Measurements from ENCODE around the gene FOXN3. TPM values are rescaled to one million over a fixed set of nuclear protein-coding genes. Genes with fewer than 3 reads are reported as not detected.
A peak's percentile ranks its signal among the peaks of the same experiment; 100 is the strongest.
"Not testable (repeated sequence)": the region's sequence is repeated elsewhere in the genome, so short reads cannot be mapped to it uniquely, and the experiment has no call there.

Gene FOXN3
- total and polyA plus RNA-seq, 3 experiments from 2014 or later, result 73.9 to 136 (median 74.8) TPM

DNA sequence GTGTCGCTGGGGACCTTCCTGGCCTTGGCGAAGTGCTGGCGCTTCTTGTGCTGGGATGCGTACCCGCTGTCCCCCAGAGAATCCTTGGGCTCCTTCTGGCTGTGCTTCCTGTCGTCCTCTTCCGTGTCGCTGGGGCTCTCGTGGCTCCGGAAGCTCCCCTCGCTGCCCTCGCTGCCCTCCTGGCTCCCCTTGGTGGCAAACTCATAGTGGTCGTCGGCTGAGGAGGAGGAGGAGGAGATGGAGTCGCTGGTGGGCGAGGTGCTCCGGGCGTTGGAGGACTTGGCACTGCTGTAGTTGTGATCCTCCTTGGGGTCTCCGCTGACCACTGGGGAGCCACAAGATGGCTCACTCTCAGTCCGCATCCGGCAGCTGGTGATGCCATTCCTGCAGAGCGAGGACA lies 254.4 kb downstream of the FOXN3 start:
- Histone ChIP-seq H3K27ac (ENCODE audit: low read depth, low read length) (no peak overlapping the region), H3K4me1 (ENCODE audit: insufficient read depth, low read length) (no peaks in the 10 kb centered on the region), H3K9me3 (ENCODE audit: low read length) (no peaks in the 10 kb centered on the region), H3K27me3 (ENCODE audit: insufficient read depth, low read length, poor library complexity, severe bottlenecking) (no peaks in the 10 kb centered on the region), H3K4me3 (ENCODE audit: low read length) (no peak overlapping the region), H3K36me3 (ENCODE audit: insufficient read depth, low read length) (peaks cover 8% of the 10 kb centered on the region)
- Mint-ChIP-seq H3K36me3 (peaks cover 8 to 78% (median 17%) of the 10 kb centered on the region in 3 donors), H3K9me3 (no peaks in the 10 kb centered on the region), H3K27me3 (no peaks in the 10 kb centered on the region), H3K4me1 (peaks cover 16 to 32% (median 24%) of the 10 kb centered on the region in 3 donors), H3K4me3 (no peak overlapping the region), H3K27ac (no peak overlapping the region)
- ChIA-PET POLR2A (no interaction called here), CTCF (no interaction called here)
- no peak for DNase-seq

- no peaks in the 10 kb centered on the region for H3K9me3 Mint-ChIP-seq
- Histone ChIP-seq H3K27ac (ENCODE audit: low read depth, low read length) (no peak overlapping the region), H3K4me1 (ENCODE audit: insufficient read depth, low read length) (no peaks in the 10 kb centered on the region), H3K4me3 (ENCODE audit: low read length) (no peak overlapping the region), H3K27me3 (ENCODE audit: insufficient read depth, low read length, poor library complexity, severe bottlenecking) (no peaks in the 10 kb centered on the region), H3K36me3 (ENCODE audit: insufficient read depth, low read length) (peaks cover 13% of the 10 kb centered on the region), H3K9me3 (ENCODE audit: low read length) (no peaks in the 10 kb centered on the region)
- no peak for DNase-seq
- POLR2A ChIA-PET, result no interaction called here
- no peak overlapping the region for H3K4me3 Mint-ChIP-seq
- CTCF ChIA-PET, result no interaction called here
- H3K27me3 Mint-ChIP-seq, result no peaks in the 10 kb centered on the region
- H3K36me3 Mint-ChIP-seq, result peaks cover 12 to 89% (median 21%) of the 10 kb centered on the region in 3 donors
- H3K27ac Mint-ChIP-seq, result peak overlapping the region in 4 of 8 donors; percentile 17 to 70 (median 38)
- peaks cover 3 to 10% (median 5%) of the 10 kb centered on the region in 3 donors for H3K4me1 Mint-ChIP-seq
Observed at GRCh38 chr14:89160437-89160836, 256.6 kb downstream of the FOXN3 start.

GRCh38 chr14:89158701-89159100 lies 258.3 kb downstream of the FOXN3 start:
- Histone ChIP-seq H3K27me3 (ENCODE audit: insufficient read depth, low read length, poor library complexity, severe bottlenecking) (no peaks in the 10 kb centered on the region), H3K9me3 (ENCODE audit: low read length) (no peaks in the 10 kb centered on the region), H3K36me3 (ENCODE audit: insufficient read depth, low read length) (peaks cover 13% of the 10 kb centered on the region), H3K4me3 (ENCODE audit: low read length) (no peak overlapping the region), H3K27ac (ENCODE audit: low read depth, low read length) (no peak overlapping the region), H3K4me1 (ENCODE audit: insufficient read depth, low read length) (no peaks in the 10 kb centered on the region)
- Mint-ChIP-seq H3K9me3 (peaks cover 0 to under 1% (median 0%) of the 10 kb centered on the region in 5 donors), H3K36me3 (peaks cover 12 to 82% (median 19%) of the 10 kb centered on the region in 3 donors), H3K4me1 (no peaks in the 10 kb centered on the region), H3K27ac (no peak overlapping the region), H3K4me3 (no peak overlapping the region), H3K27me3 (no peaks in the 10 kb centered on the region)
- CTCF ChIA-PET, result no interaction called here
- POLR2A ChIA-PET, result no interaction called here
- no peak for DNase-seq

- H3K4me1 Mint-ChIP-seq; H3K9me3 Mint-ChIP-seq; CTCF ChIA-PET; POLR2A ChIA-PET; H3K9me3 ChIP-seq (ENCODE audit: low read length); H3K4me1 ChIP-seq (ENCODE audit: insufficient read depth, low read length); H3K27me3 ChIP-seq (ENCODE audit: insufficient read depth, low read length, poor library complexity, severe bottlenecking); H3K27ac Mint-ChIP-seq; DNase-seq; H3K27ac ChIP-seq (ENCODE audit: low read depth, low read length); H3K4me3 ChIP-seq (ENCODE audit: low read length); H3K4me3 Mint-ChIP-seq; H3K27me3 Mint-ChIP-seq: not testable (repeated sequence)
- peaks cover 12 to 76% (median 19%) of the 10 kb centered on the region in 3 donors for H3K36me3 Mint-ChIP-seq
- peaks cover 13% of the 10 kb centered on the region for H3K36me3 ChIP-seq (ENCODE audit: insufficient read depth, low read length)
Observed at GRCh38 chr14:89158104-89158503, 258.9 kb downstream of the FOXN3 start.

- no peak for DNase-seq
- Histone ChIP-seq H3K4me1 (ENCODE audit: insufficient read depth, low read length) (no peaks in the 10 kb centered on the region), H3K9me3 (ENCODE audit: low read length) (no peaks in the 10 kb centered on the region), H3K27me3 (ENCODE audit: insufficient read depth, low read length, poor library complexity, severe bottlenecking) (no peaks in the 10 kb centered on the region), H3K36me3 (ENCODE audit: insufficient read depth, low read length) (peaks cover 5% of the 10 kb centered on the region), H3K27ac (ENCODE audit: low read depth, low read length) (no peak overlapping the region), H3K4me3 (ENCODE audit: low read length) (no peak overlapping the region)
- ChIA-PET CTCF (no interaction called here), POLR2A (no interaction called here)
- Mint-ChIP-seq H3K9me3 (peaks cover 0 to 4% (median 0%) of the 10 kb centered on the region in 5 donors), H3K4me1 (peaks cover 0 to 2% (median 0%) of the 10 kb centered on the region in 3 donors), H3K4me3 (no peak overlapping the region), H3K36me3 (peaks cover 14 to 52% (median 15%) of the 10 kb centered on the region in 3 donors), H3K27ac (no peak overlapping the region), H3K27me3 (no peaks in the 10 kb centered on the region)
Observed at GRCh38 chr14:89155491-89155890, 261.5 kb downstream of the FOXN3 start.

DNA sequence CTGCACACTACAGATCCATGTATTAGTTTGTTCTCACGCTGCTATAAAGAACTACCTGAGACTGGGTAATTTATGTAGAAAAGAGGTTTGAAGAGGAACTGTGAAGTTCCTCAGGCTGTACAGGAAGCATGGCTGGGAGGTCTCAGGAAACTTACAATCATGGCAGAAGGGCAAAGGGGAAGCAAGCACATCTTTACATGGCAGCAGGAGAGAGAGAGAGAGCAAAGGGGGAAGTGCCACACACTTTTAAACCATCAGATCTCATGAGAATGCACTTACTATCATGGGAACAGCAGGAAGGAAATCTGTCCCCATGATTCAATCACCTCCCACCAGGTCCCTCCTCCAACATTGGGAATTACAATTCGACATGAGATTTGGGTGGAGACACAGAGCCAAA lies 265.3 kb downstream of the FOXN3 start:
- H3K27ac ChIP-seq (ENCODE audit: low read depth, low read length); H3K4me3 Mint-ChIP-seq; CTCF ChIA-PET; H3K27me3 ChIP-seq (ENCODE audit: insufficient read depth, low read length, poor library complexity, severe bottlenecking); DNase-seq; H3K4me1 ChIP-seq (ENCODE audit: insufficient read depth, low read length); H3K4me3 ChIP-seq (ENCODE audit: low read length); H3K27me3 Mint-ChIP-seq; H3K9me3 Mint-ChIP-seq; H3K9me3 ChIP-seq (ENCODE audit: low read length); H3K27ac Mint-ChIP-seq; POLR2A ChIA-PET; H3K4me1 Mint-ChIP-seq; H3K36me3 ChIP-seq (ENCODE audit: insufficient read depth, low read length): not testable (repeated sequence)
- peaks cover 5 to 20% (median 11%) of the 10 kb centered on the region in 3 donors for H3K36me3 Mint-ChIP-seq

DNA sequence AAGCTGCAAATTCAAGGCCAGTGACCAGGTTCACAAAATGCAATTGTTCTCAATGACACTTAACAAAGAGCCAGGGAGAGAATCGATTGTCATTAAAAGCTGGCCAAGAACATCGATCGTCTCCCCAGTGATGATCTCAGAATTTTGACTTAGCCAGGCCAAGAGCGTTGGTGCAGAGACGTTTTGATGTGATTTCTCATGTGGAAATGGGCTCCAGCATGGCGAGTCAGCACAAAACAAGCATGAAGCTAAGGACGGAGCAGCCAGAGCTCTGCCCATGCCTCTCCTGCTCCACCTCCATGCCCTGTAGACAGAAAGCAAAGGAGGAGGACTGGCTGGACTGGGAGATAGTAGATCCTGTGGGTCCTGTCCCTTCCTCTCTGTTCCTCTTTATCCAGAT lies 270.8 kb downstream of the FOXN3 start:
- no peak overlapping the region for H3K27ac Mint-ChIP-seq
- ChIA-PET CTCF (no interaction called here), POLR2A (no interaction called here)
- Histone ChIP-seq H3K27ac (ENCODE audit: low read depth, low read length) (no peak overlapping the region), H3K27me3 (ENCODE audit: insufficient read depth, low read length, poor library complexity, severe bottlenecking) (no peaks in the 10 kb centered on the region), H3K4me3 (ENCODE audit: low read length) (no peak overlapping the region), H3K4me1 (ENCODE audit: insufficient read depth, low read length) (no peaks in the 10 kb centered on the region), H3K36me3 (ENCODE audit: insufficient read depth, low read length) (no peaks in the 10 kb centered on the region), H3K9me3 (ENCODE audit: low read length) (no peaks in the 10 kb centered on the region)
- H3K4me3 Mint-ChIP-seq, result no peak overlapping the region
- no peak for DNase-seq
- no peaks in the 10 kb centered on the region for H3K9me3 Mint-ChIP-seq
- no peaks in the 10 kb centered on the region for H3K4me1 Mint-ChIP-seq
- peaks cover 3 to 9% of the 10 kb centered on the region in 2 donors for H3K27me3 Mint-ChIP-seq
- H3K36me3 Mint-ChIP-seq, result no peaks in the 10 kb centered on the region

- no peaks in the 10 kb centered on the region for H3K9me3 Mint-ChIP-seq
- H3K27ac Mint-ChIP-seq, result no peak overlapping the region
- Histone ChIP-seq H3K36me3 (ENCODE audit: insufficient read depth, low read length) (no peaks in the 10 kb centered on the region), H3K27ac (ENCODE audit: low read depth, low read length) (no peak overlapping the region), H3K9me3 (ENCODE audit: low read length) (no peaks in the 10 kb centered on the region), H3K4me3 (ENCODE audit: low read length) (no peak overlapping the region), H3K4me1 (ENCODE audit: insufficient read depth, low read length) (no peaks in the 10 kb centered on the region), H3K27me3 (ENCODE audit: insufficient read depth, low read length, poor library complexity, severe bottlenecking) (no peaks in the 10 kb centered on the region)
- H3K4me1 Mint-ChIP-seq, result peaks cover 0 to 5% (median 1%) of the 10 kb centered on the region in 3 donors
- H3K27me3 Mint-ChIP-seq, result peaks cover 3 to 9% of the 10 kb centered on the region in 2 donors
- ChIA-PET CTCF (no interaction called here), POLR2A (interaction anchor here (0.6 kb wide), 1 partner anchor 12 kb away, joined by 4 read pairs; no protein-coding TSS in a partner anchor)
- H3K4me3 Mint-ChIP-seq, result no peak overlapping the region
- no peak for DNase-seq
- no peaks in the 10 kb centered on the region for H3K36me3 Mint-ChIP-seq
Observed at GRCh38 chr14:89144642-89145041, 272.4 kb downstream of the FOXN3 start.

DNA sequence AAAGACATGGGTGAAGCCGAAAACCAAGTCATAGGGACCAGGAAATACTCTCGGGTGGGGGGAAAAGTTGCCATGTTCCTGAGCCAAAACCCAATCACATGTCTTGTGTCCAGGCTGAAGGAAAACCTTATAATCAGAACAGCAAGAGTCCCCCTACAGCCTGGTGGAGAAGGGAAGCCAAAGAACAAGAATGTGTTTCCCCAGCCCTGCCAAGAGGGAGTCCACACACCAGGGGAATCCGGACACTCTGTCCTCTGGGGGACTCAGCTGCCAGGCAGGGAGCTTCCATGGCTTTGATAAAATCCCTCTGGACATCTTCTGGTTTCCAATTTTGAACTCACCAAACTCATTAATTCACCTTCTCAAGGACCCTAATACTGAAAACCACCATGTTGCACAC lies 273.0 kb downstream of the FOXN3 start:
- CTCF ChIA-PET, result no interaction called here

More for the DNA sequence above, 273.0 kb downstream of the FOXN3 start:
- H3K9me3 Mint-ChIP-seq, result no peaks in the 10 kb centered on the region
- Histone ChIP-seq H3K36me3 (ENCODE audit: insufficient read depth, low read length) (no peaks in the 10 kb centered on the region), H3K27me3 (ENCODE audit: insufficient read depth, low read length, poor library complexity, severe bottlenecking) (no peaks in the 10 kb centered on the region), H3K4me3 (ENCODE audit: low read length) (no peak overlapping the region), H3K27ac (ENCODE audit: low read depth, low read length) (no peak overlapping the region), H3K9me3 (ENCODE audit: low read length) (no peaks in the 10 kb centered on the region), H3K4me1 (ENCODE audit: insufficient read depth, low read length) (no peaks in the 10 kb centered on the region)
- H3K36me3 Mint-ChIP-seq, result no peaks in the 10 kb centered on the region
- no peak overlapping the region for H3K27ac Mint-ChIP-seq
- no peak for DNase-seq
- H3K4me3 Mint-ChIP-seq, result no peak overlapping the region
- peaks cover 3 to 9% of the 10 kb centered on the region in 2 donors for H3K27me3 Mint-ChIP-seq
- POLR2A ChIA-PET, result interaction anchor here (0.6 kb wide), 1 partner anchor 11 kb away, joined by 4 read pairs; no protein-coding TSS in a partner anchor
- H3K4me1 Mint-ChIP-seq, result peaks cover 0 to 5% (median 1%) of the 10 kb centered on the region in 3 donors

All from CD8-positive, alpha-beta memory T cell (primary cell).